ENCODE results near the gene TH. TPM values are rescaled to one million over a fixed set of nuclear protein-coding genes. Genes with fewer than 3 reads are reported as not detected.

The TH gene
- 0.33 TPM for polyA plus RNA-seq (ENCODE audit: insufficient read length)

- DNase-seq (ENCODE audit: low read depth): no peak
Observed at GRCh38 chr11:2171591-2172003, at the start of gene TH. Gene TH, minus strand, starts transcription at chr11:2171815. Its CDS starts 29 bp downstream, at chr11:2171786.

- no peak for DNase-seq (ENCODE audit: low read depth)
Observed at GRCh38 chr11:2221024-2221423, 49.4 kb upstream of the TH start.

- DNase-seq (ENCODE audit: low read depth): no peak
Observed at GRCh38 chr11:2220173-2220771, 48.7 kb upstream of the TH start.

- DNase-seq (ENCODE audit: low read depth): no peak
Observed at GRCh38 chr11:2219318-2220017, 47.9 kb upstream of the TH start.

GRCh38 chr11:2218031-2218633 is 46.5 kb upstream of the TH start:
- DNase-seq (ENCODE audit: low read depth): no peak

GRCh38 chr11:2217211-2218030 is 45.8 kb upstream of the TH start:
- no peak for DNase-seq (ENCODE audit: low read depth)

- DNase-seq (ENCODE audit: low read depth): no peak
Observed at GRCh38 chr11:2216400-2217064, 44.9 kb upstream of the TH start.

GRCh38 chr11:2215561-2216399 is 44.2 kb upstream of the TH start:
- no peak for DNase-seq (ENCODE audit: low read depth)

- DNase-seq (ENCODE audit: low read depth): no peak
Observed at GRCh38 chr11:2215230-2215560, 43.6 kb upstream of the TH start.

GRCh38 chr11:2214527-2215229 is 43.1 kb upstream of the TH start:
- no peak for DNase-seq (ENCODE audit: low read depth)

GRCh38 chr11:2213890-2214526 is 42.4 kb upstream of the TH start:
- no peak for DNase-seq (ENCODE audit: low read depth)

- no peak for DNase-seq (ENCODE audit: low read depth)
Observed at GRCh38 chr11:2213384-2213842, 41.8 kb upstream of the TH start.

GRCh38 chr11:2212411-2213251 is 41.0 kb upstream of the TH start:
- no peak for DNase-seq (ENCODE audit: low read depth)

GRCh38 chr11:2211113-2211971 is 39.7 kb upstream of the TH start:
- no peak for DNase-seq (ENCODE audit: low read depth)

- no peak for DNase-seq (ENCODE audit: low read depth)
Observed at GRCh38 chr11:2210366-2211112, 38.9 kb upstream of the TH start.

GRCh38 chr11:2209900-2210321 is 38.3 kb upstream of the TH start:
- no peak for DNase-seq (ENCODE audit: low read depth)

GRCh38 chr11:2209370-2209801 is 37.8 kb upstream of the TH start:
- no peak for DNase-seq (ENCODE audit: low read depth)

Data from forelimb muscle (tissue), 1 donor.